AG04449 (cell line): ENCODE measurements around the gene A2ML1.

Source experiments
- CTCF ChIA-PET: fragments of 350-600 bp; formaldehyde crosslinking; extraction: SDS; loops from one replicate; lab custom pipeline; 2021; ENCODE audit warnings: antibody characterized with exemption; lab: Yijun Ruan, JAX
- POLR2A ChIA-PET: fragments of 400-600, 350-600 bp; formaldehyde crosslinking; extraction: SDS; loops from one replicate; lab custom pipeline; 2020; ENCODE audit warnings: antibody characterized with exemption, inconsistent platforms; lab: Yijun Ruan, JAX
- DNase-seq: peaks from one replicate; pipeline ENCODE4 v3.0.0-alpha.2; 2010; ENCODE audit warnings: low read depth, low spot score
- H3K4me3 ChIP-seq: 2 replicates; pipeline ENCODE4 v1.5.1; 2011; ENCODE audit warnings: low read depth, mild to moderate bottlenecking, control low read depth, low read length
- CTCF ChIP-seq: IDR thresholded peaks from one replicate; pipeline ENCODE4 v1.5.1; 2011; ENCODE audit warnings: mild to moderate bottlenecking, moderate library complexity, low read length, control low read depth, inconsistent platforms; ENCODE audit not compliant: insufficient read depth; ENCODE audit errors: missing control alignments

The A2ML1 gene

DNA sequence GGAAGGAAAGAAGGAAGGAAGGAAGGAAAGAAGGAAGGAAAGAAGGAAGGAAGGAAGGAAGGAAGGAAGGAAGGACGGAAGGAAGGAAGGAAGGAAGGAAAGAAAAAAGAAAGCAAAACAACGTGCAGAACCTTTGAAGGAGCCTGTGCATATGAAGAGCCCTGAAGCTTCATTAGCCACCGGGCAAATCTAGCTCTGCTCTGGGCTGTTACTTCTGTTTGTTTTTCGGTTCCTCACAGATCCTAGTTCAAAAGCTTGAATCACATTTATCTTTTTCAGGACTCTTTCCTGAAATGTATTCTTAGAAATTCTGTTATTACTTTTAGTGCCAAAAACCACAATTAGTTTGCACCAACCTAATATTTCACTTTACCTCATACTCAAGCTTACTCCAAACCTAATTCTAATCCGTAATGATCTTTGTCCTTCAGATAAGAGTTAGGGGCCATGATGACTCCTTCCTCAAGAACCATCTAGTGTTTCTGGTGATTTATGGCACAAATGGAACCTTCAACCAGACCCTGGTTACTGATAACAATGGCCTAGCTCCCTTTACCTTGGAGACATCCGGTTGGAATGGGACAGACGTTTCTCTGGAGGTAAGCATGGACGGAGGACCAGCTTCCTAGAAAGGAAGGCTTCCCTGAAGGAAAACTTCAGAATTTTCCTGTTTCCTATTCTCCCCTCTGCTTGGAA lies 18.7 kb downstream of the A2ML1 start:
- DNase-seq = no peak
- H3K4me3 ChIP-seq = no peak overlapping the region
- POLR2A ChIA-PET = no interaction called here
- no peak for TF ChIP-seq CTCF
- CTCF ChIA-PET = no interaction called here

- DNase-seq = no peak
- ChIA-PET CTCF (interaction anchor here (1.2 kb wide), 1 partner anchor 19 kb away, joined by 5 read pairs; no protein-coding TSS in a partner anchor), POLR2A (no interaction called here)
- TF ChIP-seq CTCF = no peak
- no peak overlapping the region for H3K4me3 ChIP-seq
Measured at GRCh38 chr12:8841778-8842177, 19.4 kb downstream of the A2ML1 start.

GRCh38 chr12:8844665-8845064 lies 22.2 kb downstream of the A2ML1 start:
- ChIA-PET POLR2A (no interaction called here), CTCF (interaction anchor here (1.5 to 2.3 kb wide), 2 partner anchors 16 to 21 kb away, joined by 3 to 5 read pairs; no protein-coding TSS in a partner anchor)
- DNase-seq = no peak
- TF ChIP-seq CTCF = no peak
- no peak overlapping the region for H3K4me3 ChIP-seq

GRCh38 chr12:8846305-8846704 lies 23.9 kb downstream of the A2ML1 start:
- no peak for DNase-seq
- ChIA-PET CTCF (interaction anchor here (1.0 kb wide), 1 partner anchor 44 kb away, joined by 4 read pairs; no protein-coding TSS in a partner anchor), POLR2A (no interaction called here)
- TF ChIP-seq CTCF = no peak
- H3K4me3 ChIP-seq = no peak overlapping the region

DNA sequence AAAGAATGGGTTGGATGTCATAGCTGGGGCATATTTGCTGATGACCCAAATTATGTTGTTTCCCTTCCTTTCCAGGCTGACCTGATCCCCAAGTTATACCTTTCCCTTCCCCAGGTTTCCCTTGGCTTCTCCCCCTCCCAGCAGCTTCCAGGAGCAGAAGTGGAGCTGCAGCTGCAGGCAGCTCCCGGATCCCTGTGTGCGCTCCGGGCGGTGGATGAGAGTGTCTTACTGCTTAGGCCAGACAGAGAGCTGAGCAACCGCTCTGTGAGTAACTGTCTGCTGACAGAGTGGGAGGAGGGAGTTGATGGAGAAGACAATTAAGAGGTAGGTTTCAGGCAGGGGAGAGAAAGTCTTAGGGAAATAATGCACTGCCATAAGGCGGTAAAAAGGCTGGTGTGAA lies 25.0 kb downstream of the A2ML1 start:
- CTCF ChIA-PET = interaction anchor here (0.7 to 1.3 kb wide), 2 partner anchors 13 to 22 kb away, joined by 3 to 4 read pairs; no protein-coding TSS in a partner anchor
- no peak for TF ChIP-seq CTCF

DNA sequence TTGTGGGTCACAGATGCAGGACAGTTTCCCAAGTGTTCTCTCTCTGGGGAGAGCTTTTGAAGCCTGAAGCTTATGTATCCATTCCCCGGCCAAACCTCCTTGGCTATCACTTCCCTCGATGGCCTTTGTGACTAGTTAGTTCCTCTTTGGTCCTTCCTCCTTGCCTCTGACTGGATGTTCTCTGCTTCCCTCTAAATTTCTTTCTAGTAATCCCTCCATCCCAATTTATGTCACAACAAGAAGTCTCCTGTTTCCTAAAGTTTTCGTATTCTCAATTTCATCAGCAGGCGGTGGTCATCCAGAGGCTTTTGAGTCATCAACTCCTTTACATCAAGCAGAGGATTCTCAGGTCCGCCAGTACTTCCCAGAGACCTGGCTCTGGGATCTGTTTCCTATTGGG lies 27.5 kb downstream of the A2ML1 start:
- TF ChIP-seq CTCF = no peak
- CTCF ChIA-PET = interaction anchor here (1.0 to 1.6 kb wide), 2 partner anchors 10 kb away, joined by 3 to 4 read pairs; no protein-coding TSS in a partner anchor
- POLR2A ChIA-PET = no interaction called here
- DNase-seq = no peak
- no peak overlapping the region for H3K4me3 ChIP-seq

More for the DNA sequence above, 25.0 kb downstream of the A2ML1 start:
- no peak for DNase-seq
- POLR2A ChIA-PET = interaction anchor here (0.9 kb wide), 1 partner anchor 199 kb away, joined by 3 read pairs; no protein-coding TSS in a partner anchor
- no peak overlapping the region for H3K4me3 ChIP-seq
